ENCODE data around the gene NDUFS2. TPM values are rescaled to one million over a fixed set of nuclear protein-coding genes. Genes with fewer than 3 reads are reported as not detected.

Gene NDUFS2
- total and polyA plus RNA-seq, 2 of the 8 experiments (the other 6 are each of a cell fraction or from before 2014, with no cell fraction given) = 95.1 to 113 TPM

DNA sequence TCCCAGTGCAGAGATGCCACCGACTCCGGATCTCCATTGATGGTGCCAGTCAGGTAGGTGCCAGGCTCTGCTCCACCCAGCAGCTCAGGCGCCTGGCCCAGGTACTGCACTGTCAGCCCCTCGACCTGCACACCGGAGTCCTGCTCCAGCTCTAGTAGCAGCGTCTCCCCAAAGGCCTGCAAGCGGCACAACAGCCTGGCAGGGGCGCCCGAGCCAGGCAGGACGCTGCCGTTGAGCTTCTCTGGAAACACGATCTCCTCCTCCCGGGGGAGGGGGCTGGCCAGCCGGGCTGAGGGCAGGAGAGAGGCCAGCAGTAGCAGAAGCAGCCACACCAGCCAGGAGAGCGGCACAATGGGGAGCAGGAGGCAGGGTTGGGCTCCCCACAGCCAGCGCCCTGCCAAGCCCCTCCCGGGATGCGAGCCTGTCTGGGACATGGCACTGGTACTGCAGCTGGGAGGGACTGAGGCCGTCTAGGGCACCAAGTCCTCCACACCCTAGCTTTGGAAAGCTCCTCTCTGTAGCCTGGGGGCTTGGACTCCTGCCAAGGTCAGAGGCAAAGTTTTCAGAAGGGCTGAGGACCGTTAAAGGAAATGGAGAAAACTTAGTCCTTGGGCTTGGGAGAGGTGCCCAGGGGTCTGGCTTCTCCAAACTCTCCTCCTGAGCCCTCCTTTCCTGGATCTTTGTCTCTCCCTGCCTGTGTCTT is 3.8 kb upstream of the NDUFS2 start:
- Histone ChIP-seq H3K9ac (replicated peaks in 1 of 4; ENCODE audit: extremely low read depth in 1 of 4, low read depth in 3 of 4, low read length in 3 of 4) (peak overlapping the region in 2 of 4 experiments; percentile 31 to 47; a peak in 4 of 7 replicates), H3K79me1 (ENCODE audit: low read depth, low read length) (peaks cover 7% of the 10 kb centered on the region; the same call in 1 of the 2 replicates), H4K8ac (ENCODE audit: extremely low read depth, insufficient read depth, low read length) (peak overlapping the region; percentile 22; the same call in 1 of the 2 replicates), H3K4me3 (ENCODE audit: extremely low read depth in 1 of 4, insufficient read depth in 2 of 4, low read depth in 3 of 4, low read length in 4 of 4) (peak overlapping the region; percentile 13 to 51 (median 44); a peak in 7 of 8 replicates), H3K14ac (ENCODE audit: insufficient read length) (no peak overlapping the region), H2AFZ (ENCODE audit: low read length) (no peak overlapping the region), H2BK15ac (ENCODE audit: low read length) (peak overlapping the region; percentile 97; the same call in 1 of the 2 replicates), H3K23ac (ENCODE audit: insufficient read length) (no peak overlapping the region), H3K79me2 (ENCODE audit: control insufficient read depth in 1 of 2, insufficient read depth in 2 of 2, low read length in 2 of 2) (peaks cover 0 to 12% of the 10 kb centered on the region in 2 experiments; a peak in 2 of 4 replicates), H3K9me3 (ENCODE audit: insufficient read depth in 2 of 2, low read depth in 1 of 2, low read length in 1 of 2) (no peaks in the 10 kb centered on the region), H3K56ac (replicated peaks; ENCODE audit: insufficient read length, low read depth, low read length) (peak overlapping the region; percentile 43), H2BK12ac (ENCODE audit: low read depth, low read length) (peak overlapping the region; percentile 86; the same call in 1 of the 2 replicates), H3K36me3 (ENCODE audit: control insufficient read depth in 2 of 4, insufficient read depth in 4 of 4, low read length in 3 of 4) (peaks cover 0 to 3% (median 3%) of the 10 kb centered on the region in 4 experiments; a peak in 4 of 8 replicates), H2BK20ac (ENCODE audit: low read length) (peak overlapping the region; percentile 6; the same call in 1 of the 2 replicates), H4K20me1 (replicated peaks in 1 of 2; ENCODE audit: control insufficient read depth in 1 of 2, insufficient read depth in 2 of 2, low read length in 2 of 2) (no peaks in the 10 kb centered on the region), H3K23me2 (ENCODE audit: low read depth, low read length) (peaks cover 13% of the 10 kb centered on the region), H3K18ac (ENCODE audit: extremely low read depth, low read length) (peak overlapping the region; percentile 90), H3K4ac (replicated peaks; ENCODE audit: insufficient read length, low read depth, low read length) (peak overlapping the region; percentile 38), H4K5ac (ENCODE audit: insufficient read length, low read depth, low read length) (peak overlapping the region; percentile 49), H3K27ac (ENCODE audit: low read depth, low read length) (peak overlapping the region; percentile 9; the same call in 1 of the 2 replicates), H2BK120ac (replicated peaks; ENCODE audit: low read depth, low read length) (no peak overlapping the region), H3K4me1 (replicated peaks in 1 of 4; ENCODE audit: control insufficient read depth in 3 of 4, insufficient read depth in 4 of 4, low read length in 3 of 4) (peaks cover 23 to 54% (median 48%) of the 10 kb centered on the region in 4 experiments), H3K27me3 (replicated peaks in 1 of 4; ENCODE audit: control insufficient read depth in 3 of 4, extremely low read depth in 1 of 4, insufficient read depth in 3 of 4, low read length in 3 of 4) (no peaks in the 10 kb centered on the region), H2AK5ac (ENCODE audit: low read depth, low read length) (peak overlapping the region; percentile 89), H4K91ac (replicated peaks; ENCODE audit: insufficient read length, low read length) (peak overlapping the region; percentile 84), H2BK5ac (ENCODE audit: low read depth, low read length) (peak overlapping the region; percentile 75; the same call in 1 of the 2 replicates), H3K4me2 (ENCODE audit: insufficient read depth in 1 of 2, low read depth in 2 of 2, low read length in 2 of 2) (peak overlapping the region; percentile 67 to 80)
- 20% methylated on average over 20 of the region's 20 CpGs; no CpG with 5 or more reads in 1 of the 2 experiments for WGBS, 2 experiments (ENCODE audit: extremely low coverage in 1 of 2, insufficient coverage in 1 of 2, insufficient read length in 1 of 2, insufficient replicate concordance in 2 of 2, low coverage in 1 of 2, low lambda C conversion rate in 2 of 2, missing lambda C conversion rate in 1 of 2)
- ChIA-PET CTCF (ENCODE audit: partially characterized antibody) (interaction anchor here (0.7 to 17.6 kb wide), 16 partner anchors 9 to 184 kb away, joined by 3 to 427 read pairs (median 4); partner anchors contain the start of genes APOA2, B4GALT3, FCER1G and PCP4L1), POLR2A (ENCODE audit: partially characterized antibody) (interaction anchor here (0.6 to 3.0 kb wide), 16 partner anchors 8 to 211 kb away, joined by 3 to 13 read pairs (median 4); partner anchors contain the start of genes APOA2, B4GALT3, DEDD and PPOX)
- no peak for FAIRE-seq
- peak in 1 of 2 experiments; percentile 78 for DNase-seq (ENCODE audit: low read depth in 1 of 2, low spot score in 2 of 2)
- TF ChIP-seq BRCA1 (IDR thresholded peaks at IDR 0.05; ENCODE audit: low read depth, low read length) = no peak
- TF ChIP-seq RNF2 (IDR thresholded peaks at IDR 0.05; ENCODE audit: borderline replicate concordance, low read depth, low read length, missing control alignments, poor library complexity, severe bottlenecking) = no peak
- TF ChIP-seq, protein P1, sequence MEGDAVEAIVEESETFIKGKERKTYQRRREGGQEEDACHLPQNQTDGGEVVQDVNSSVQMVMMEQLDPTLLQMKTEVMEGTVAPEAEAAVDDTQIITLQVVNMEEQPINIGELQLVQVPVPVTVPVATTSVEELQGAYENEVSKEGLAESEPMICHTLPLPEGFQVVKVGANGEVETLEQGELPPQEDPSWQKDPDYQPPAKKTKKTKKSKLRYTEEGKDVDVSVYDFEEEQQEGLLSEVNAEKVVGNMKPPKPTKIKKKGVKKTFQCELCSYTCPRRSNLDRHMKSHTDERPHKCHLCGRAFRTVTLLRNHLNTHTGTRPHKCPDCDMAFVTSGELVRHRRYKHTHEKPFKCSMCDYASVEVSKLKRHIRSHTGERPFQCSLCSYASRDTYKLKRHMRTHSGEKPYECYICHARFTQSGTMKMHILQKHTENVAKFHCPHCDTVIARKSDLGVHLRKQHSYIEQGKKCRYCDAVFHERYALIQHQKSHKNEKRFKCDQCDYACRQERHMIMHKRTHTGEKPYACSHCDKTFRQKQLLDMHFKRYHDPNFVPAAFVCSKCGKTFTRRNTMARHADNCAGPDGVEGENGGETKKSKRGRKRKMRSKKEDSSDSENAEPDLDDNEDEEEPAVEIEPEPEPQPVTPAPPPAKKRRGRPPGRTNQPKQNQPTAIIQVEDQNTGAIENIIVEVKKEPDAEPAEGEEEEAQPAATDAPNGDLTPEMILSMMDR (IDR thresholded peaks at IDR 0.05; ENCODE audit: control extremely low read depth in 1 of 3, insufficient read depth in 1 of 3, low read depth in 1 of 3, low read length in 3 of 3) = peak; percentile 35 to 46 (median 45)
- peak; percentile 36; the same call in 1 of the 2 replicates for TF ChIP-seq TBP (IDR thresholded peaks at IDR 0.05; ENCODE audit: low read depth, low read length)
- peak; percentile 34 for TF ChIP-seq POLR2AphosphoS5 (IDR thresholded peaks at IDR 0.05; ENCODE audit: low read depth, low read length)
- TF ChIP-seq CEBPB (IDR thresholded peaks at IDR 0.05; ENCODE audit: low read depth, low read length) = no peak
- no peak for TF ChIP-seq RFX5 (IDR thresholded peaks at IDR 0.05; ENCODE audit: borderline replicate concordance, low read depth, low read length)
- 0 out of 2 replicates have a peak, but pooled peaks have one; percentile 67 for TF ChIP-seq RBBP5 (IDR thresholded peaks at IDR 0.05; ENCODE audit: borderline replicate concordance, low read depth, low read length)

Data from H1 (cell line).